Ammon's horn (tissue), 1 donor: Measurements from ENCODE around the gene CD8B.
"Not testable (repeated sequence)": the region's sequence is repeated elsewhere in the genome, so short reads cannot be mapped to it uniquely, and the experiment has no call there.

Experiments
- DNase-seq: peaks from one replicate; pipeline ENCODE4 v3.0.0-alpha.2; 2016; ENCODE audit warnings: low spot score

CD8B gene

DNA sequence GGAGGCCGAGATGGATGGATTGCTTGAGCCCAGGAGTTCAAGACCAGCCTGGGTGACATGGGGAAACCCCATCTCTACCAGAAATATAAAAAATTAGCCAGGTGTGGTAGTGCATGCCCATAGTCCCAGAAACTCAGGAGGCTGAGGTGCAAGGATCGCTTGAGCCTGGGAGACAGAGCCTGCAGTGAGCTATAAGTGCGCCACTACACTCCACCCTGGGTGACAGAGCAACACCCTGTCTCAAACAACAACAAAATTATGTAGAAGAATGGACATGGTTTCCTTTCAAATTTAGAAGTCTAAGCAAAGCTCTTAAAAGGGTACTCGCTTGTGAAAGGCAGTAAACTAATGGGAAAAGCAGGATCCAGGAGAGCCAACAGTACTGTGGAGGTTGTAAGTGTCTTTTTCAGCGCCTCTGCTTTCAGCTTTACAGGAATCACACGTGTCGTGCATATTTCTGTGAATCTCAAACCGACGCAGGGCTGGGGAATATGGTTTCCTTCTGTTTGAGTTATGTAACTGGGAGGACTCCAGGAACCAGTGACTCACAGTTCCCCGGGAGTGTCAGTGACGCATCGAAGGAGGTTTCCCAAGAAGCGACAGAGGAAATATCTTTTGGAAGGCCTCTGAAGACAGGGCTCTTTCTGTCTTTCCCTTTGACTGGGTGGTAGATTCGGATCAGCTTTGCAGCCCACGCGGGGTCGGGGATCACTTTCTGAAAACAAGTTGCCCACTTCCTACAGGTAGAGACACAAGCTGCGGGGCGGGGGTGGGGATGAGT, 24.6 kb downstream of the CD8B start:
- peak; percentile 25 for DNase-seq

DNA sequence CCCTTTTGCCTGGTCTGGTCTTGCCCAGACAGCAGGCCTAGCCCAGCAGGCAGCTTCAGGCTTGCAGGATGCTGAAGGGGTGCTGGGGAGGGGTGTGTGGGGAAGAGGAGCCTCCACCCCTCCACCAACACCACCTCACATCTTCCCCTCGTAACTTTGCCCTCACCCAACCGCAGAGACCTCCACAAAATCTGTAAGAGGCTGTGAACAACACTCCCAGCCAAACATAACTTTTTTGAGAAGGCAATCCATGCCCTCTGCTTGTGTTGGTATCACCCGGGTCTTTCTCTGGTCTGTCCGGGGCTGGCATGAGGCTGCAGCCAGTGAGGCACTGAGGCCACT, 26.2 kb downstream of the CD8B start:
- not testable (repeated sequence) for DNase-seq

DNA sequence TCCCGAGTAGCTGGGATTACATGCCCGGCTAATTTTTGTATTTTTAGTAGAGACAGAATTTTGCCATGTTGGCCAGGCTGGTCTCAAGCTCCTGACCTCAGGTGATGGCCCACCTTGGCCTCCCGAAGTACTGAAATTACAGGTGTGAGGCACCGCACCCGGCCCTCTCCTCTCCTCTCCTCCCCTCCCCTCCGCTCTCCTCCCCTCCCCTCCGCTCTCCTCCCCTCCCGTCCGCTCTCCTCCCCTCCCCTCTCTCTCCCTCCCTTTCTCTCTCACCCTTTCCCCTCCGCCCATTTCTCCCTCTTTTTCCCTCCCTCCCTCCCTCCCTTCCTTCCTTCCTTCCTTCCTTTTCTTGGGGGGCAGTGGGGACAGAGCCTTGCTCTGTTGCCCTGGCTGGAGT, 28.4 kb downstream of the CD8B start:
- DNase-seq: no peak

DNA sequence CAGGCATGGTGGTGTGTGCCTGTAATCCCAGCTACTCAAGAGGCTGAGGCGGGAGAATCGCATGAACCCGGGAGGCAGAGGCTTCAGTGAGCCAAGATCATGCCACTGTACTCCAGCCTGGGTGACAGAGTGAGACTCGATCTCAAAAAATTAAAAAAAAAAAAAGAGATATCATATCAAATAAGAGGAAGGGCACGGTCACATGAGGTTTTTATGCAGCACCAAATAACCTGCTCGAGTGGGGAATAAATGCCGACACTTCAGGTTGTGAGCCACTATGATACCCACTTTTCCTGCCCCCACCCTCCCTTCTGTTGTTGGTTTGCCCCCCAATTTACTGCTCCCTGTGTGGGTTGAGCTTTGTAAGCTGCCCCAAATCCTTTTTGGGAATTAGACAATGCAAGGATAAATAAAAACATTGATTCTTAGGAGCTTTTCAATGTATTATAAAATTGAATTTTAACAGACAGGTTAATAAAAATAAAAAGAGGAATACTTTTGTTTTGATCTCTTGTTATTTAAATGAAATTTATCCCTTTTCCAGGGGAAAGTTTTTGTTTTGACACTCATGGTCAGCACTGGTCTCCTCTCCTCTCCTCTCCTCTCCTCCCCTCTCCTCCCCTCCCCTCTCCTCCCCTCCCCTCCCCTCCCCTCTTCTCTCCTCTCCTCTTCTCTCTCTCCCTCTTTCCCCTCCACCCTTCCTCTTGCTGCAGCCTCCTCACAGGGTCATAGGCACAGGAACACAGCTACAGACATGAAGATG, 29.2 kb downstream of the CD8B start:
- no peak for DNase-seq

DNA sequence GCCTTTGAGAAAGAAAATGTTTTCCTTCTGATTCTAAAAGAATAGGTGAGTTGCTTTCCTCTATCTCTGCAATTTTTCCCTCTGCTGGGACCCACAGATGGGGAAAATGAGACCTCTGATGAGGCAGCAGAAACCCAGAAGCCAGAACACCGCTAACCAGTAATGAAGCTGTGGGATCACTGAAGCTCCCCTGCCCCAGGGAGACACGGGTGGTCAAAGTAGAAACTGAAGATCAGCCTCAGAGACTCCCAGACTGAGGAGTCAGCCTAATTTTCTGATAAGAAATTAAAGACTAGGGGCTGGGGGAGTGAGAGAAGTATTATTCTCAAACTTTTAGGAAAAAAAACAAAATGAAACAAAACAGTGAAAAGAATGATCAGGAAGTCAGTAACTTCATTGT, 30.1 kb downstream of the CD8B start:
- no peak for DNase-seq

DNA sequence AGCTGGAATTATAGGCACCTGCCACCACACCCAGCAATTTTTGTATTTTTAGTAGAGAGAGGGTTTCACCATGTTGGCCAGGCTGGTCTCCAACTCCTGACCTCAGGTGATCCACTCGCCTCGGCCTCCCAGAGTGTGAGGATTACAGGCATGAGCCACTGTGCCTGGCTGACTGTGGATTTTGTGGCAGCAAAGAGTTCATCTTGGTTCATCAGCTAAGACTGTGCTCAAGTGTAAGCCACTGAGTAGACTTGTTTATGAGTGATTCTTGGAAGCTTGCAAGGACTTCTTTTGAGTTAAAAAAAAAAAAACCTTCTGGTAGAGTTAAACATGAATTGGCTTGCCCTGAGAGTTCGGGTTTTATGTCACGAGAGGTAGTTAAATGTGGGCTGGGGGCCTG, 34.7 kb downstream of the CD8B start:
- DNase-seq: no peak

DNA sequence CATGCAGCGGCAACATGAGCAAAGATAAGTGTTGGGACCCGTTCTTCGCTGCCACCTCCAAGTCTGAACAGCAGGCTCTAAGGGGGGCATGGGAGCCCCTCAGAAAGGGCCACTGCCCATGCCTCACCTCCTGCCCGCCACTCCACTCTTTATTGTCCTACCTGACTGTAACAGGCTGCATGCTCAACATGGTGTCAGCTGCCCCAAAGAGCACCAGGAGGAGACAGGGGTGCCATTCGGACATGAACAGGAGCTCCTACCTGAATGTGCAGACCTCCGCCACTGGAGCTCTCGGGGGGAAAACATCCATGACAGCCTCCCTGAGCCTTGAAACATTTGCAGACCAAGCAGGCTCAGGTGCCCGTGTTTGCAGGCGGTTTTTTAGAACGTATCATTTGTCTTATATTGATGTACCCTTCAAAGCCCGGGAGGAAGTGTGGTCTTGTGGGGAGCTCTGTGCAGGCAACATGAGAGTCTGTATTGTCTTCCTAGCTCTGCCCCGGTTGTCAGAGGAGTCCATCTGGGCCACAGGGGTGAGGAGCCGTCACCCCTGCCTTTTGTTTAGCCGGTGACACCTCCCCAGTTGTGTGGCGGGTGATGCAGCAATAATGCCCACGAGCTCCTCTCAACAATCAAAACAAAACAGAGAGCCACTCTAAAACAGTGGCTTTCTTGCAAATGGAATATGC, 35.8 kb downstream of the CD8B start:
- no peak for DNase-seq

DNA sequence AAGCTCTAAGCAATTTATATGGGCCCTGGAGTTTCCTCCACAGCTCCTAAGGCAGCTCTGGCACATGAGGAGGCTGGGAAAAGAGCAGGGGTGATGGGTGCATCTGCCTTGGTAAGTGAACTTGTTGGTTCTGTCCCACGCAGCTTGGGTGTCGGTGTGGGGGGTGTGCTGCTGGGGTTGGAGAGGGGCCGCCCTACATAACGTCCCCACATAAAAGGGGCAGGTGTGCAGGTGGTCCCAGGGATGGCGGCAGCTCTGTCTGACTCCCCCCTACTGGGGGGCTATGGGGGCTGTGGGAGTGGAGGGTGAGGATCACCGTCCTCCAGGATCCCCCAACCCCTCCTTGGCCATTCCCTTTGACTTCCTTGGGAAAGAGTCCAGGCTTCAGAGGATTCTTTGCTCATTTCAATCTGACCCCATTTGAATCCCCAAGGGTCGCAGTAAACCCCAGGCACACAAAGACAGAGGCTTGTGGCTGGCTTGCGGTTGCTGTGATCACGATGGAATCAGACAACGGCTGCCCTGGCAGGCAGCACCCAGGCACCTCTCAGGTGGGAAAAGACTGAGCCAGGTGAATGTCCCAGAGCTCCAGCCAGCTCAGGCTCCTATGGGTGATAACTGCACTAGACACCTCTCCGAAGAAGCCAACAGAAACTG, 36.5 kb downstream of the CD8B start:
- no peak for DNase-seq

DNA sequence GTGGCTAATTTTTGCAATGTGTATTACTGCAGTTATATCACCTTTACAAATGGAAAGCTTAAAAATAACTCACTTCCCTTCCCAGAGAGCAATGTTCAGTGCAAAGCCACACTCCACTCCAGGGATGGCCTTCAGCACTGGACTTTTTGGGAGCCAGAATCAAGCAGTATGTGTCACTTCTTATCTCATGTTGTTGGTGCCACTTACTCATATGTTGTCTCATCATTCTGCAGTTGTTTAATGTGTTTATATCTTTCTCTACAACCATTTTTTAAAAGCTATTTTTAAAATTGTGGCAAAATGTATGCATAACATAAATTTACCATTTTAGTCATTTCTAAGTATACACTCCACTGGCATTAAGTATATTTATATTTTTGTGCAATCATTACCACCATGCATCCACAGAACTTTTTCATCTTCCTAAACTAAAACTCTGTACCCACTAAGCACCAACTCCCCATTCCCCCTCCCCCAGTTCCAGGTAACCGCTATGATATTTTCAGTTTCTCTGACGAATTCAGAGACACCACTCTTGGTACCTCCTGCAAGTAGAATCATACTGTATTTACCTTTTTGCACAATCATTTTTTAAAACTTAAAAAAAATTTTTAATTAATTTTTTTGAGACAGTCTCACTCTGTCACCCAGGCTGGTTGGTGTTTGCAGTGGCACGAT, 38.9 kb downstream of the CD8B start:
- no peak for DNase-seq

DNA sequence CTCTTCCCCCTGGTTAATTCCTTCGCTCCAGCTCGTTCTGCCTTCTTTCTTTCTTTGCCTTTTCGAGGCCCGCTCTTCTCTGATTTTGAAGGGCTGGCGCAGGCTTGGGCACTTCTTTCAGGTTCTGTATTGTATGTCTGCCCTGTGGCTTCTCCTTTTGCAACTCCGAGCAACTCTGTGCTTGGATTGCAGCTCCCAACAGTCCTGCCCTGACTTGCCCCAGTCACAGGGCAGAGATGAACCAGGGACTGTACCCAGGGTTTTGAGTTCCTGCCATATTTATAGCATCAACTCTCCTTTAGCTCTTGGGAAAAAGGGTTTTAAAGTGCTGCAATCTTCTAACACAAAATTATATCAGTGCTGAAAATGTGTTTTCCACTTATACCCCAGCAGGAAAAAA, 39.8 kb downstream of the CD8B start:
- DNase-seq: no peak

DNA sequence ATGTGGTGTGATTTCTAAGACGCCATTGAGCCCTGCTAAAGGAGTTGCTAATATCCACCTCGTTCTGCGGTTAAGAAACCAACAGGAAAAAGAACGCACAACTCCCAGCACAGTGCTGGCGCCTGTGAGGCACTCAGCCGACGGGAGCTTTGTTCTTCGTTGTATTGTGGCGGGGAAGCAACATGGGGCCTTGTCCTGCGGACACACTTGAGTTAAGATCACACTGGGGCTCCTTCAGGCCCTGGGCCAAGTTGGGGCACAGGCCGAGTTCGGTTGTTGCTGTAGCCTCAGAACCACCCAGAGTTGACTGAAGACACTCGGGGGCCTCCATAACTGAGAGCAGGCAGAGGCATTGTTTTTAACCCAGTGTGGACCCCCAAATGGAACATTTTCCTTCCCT, 40.4 kb downstream of the CD8B start:
- DNase-seq: no peak

DNA sequence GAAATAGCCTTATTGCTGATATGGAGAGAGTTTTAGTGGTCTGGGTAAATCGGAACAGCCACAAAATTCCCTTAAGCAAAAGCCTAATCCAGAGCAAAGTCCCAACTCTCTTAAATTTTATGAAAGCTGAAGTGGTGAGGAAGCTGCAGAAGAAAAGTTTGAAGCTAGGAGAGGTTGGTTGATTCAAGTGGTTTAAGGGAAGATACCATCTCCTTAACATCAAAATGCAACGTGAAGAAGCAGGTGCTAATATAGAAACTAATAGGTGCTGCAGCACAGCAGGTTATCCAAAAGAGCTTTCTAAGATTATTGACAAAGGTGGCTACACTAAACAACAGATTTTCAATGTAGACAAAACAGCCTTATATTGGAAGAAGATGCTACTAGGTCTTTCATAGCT, 42.7 kb downstream of the CD8B start:
- no peak for DNase-seq

DNA sequence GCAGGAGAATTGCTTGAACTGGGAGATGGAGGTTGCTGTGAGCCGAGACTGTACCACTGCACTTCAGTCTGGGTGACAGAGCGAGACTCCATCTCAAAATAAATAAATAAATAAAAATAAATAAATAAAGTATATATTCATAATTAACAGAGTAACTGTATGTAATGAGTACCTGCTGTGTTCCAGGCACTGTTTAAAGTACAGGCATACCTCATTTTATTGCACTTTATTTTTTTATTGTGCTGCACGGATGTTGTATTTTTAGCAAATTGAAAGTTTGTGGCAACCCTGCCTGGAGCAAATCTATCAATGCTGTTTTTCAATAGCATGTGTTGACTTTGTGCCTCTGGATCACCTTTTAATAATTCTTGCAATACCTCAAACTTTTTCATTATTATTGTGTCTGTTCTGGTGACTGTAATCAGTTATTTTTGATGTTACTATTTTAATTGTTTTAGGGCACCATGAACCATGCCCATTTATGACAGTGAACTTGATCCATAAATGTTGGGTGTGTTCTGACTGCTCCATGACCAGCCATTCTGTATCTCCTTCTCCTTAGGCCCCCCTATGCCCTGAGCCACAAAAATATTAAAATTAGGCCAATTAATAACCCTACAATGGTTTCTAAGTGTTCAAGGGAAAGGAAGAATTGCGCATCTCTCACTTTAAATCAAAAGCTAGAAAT, 43.4 kb downstream of the CD8B start:
- DNase-seq: no peak

DNA sequence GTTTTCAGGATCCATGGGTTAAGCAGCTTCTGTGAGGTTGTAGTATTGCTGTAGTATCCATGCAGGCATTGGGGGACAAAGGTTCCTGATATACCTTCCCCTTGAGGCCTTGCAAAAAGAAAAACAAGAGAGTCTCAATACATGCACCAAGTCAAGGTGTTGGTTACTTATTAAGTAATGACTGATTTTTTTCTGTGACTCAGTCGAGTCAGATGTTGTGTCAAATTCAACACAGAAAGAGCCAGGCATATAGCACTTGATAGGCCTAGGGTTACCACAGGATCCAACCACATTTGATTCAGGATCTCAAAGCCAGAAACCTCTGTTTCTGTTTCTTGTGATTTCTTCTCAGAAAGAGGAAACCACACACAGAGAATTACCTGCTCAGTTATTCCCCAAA, 46.1 kb downstream of the CD8B start:
- no peak for DNase-seq

DNA sequence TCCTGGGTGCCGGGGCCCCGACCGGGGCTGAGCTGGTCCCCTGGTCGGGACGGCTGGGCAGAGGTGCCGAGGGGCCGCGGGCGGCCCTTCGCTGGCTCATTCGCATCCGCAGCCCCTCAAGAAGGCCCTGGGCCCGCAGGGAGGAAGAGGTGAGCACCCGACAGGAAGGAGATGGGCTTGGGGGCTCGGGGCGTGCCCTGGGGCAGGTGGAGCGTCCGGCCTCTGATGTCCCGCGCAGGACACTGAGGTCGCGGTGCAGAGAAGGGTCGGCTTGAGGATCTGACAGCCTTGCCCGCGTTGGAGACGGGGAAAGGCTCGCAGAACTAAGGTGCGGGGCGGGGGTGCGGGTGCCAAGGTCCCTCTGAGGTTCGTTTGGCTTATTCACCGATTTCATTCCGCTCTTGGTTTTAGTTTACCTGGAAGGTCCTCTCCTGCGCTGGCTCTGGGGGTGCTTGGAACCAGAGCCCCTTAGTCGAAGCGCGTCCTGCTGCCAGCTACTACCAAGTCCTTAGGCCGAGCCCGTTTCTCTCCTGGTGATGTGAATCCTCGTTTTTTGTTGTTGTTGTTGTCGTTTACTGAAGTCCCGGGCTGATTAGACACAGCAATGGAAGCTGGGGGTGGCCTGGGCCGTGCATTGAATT, 52.1 kb downstream of the CD8B start:
- no peak for DNase-seq

DNA sequence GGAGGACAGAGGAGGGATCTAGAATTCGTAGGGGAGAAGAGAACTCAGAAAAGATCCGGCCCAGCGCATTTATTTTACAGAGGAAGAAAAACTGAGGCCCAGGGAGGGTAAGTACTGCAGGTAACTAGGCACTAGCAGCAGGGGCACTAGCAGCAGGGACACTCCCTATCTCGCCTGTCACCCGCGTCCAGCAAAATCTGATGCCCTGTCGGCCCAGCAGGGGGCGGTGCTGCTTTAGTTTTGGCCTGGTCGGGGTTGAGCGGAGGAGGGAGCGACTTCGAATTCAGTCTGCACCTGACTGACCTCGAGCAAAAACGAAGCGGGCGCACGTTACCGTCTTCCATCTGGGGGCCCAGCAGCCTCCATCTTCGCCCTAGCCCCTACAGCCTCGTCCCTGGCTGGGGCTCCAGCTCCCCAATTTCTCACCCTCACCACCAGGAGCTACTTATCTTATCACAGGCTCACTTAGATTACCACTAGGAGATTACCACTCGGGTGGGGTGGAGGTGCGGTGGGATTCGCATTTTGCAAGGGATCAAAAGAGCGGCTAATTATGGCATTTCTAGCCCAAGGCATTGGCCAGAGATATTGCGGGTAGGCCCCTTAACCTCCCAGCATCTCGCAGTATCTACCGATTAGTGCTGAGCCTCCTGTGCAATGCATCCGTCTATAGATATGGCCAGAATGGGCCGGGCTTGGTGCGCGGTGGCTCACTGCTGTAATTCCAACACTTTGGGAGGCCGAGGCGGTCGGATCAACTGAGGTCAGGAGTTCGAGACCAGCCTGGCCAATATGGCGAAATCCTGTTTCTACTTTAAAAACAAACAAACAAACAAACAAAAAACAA, 53.1 kb downstream of the CD8B start:
- peak; percentile 86 for DNase-seq

DNA sequence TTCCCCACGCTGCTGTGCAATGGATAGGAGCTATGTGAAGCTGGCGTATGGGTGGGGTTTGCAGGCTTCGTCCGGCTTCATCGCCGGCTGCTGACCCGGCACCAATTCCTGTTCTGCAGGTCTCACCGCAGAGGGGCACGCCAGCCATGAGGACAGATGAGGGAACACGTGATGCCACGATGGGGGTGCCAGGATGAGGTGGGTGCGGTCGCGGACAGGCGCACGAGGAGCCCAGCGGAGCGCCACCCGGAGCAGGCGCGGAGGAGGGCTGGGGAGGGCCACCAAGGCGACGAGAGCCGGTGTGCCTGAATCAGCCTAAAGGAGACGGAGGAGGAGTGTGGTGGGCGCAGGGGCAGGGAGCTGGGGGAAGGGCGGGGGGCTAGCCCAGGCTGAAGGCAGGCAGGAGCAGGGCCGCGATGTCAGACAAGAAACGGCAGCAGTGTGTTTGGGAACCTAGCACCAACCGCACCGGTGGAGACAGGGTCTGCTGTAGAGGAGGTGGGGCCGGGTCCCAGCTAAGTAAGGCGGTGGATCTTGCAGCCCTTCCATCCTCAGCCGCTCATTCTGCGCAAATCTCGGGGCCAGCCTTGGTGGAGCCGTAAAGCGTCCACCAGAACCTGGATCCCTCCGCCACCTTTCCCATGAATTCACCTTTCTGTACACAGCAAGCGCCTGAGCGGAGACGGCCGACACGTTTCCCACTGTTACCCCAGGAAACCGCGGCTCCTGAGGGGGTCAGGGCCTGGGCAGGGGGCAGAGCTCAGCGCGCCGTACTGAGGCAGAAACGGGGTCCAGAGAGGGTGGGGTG, 54.0 kb downstream of the CD8B start:
- DNase-seq: peak; percentile 64

DNA sequence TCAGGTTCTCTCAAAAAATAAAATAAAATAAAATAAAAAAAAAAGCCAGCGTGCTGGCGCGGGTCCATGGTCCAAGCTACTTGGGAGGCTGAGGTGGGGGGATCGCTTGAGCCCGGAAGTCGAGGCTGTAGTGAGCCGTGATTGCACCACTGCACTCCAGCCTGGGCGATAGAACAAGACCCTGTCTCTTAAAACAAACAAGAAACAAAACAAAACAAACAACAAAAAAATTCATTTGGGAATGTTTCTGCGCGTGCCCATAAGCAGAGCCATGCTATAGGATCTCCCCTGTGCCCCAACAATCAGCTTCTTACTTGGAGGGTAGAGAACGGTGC, 54.6 kb downstream of the CD8B start:
- no peak for DNase-seq
